GM20000 (cell line): ENCODE data around the gene VIT.

Source experiments
- DNase-seq: peaks from one replicate; pipeline ENCODE4 v3.0.0; 2012; ENCODE audit warnings: low spot score
- TF ChIP-seq, protein P1 (sequence below): IDR thresholded peaks from 2 replicates; pipeline ENCODE4 v1.5.1; 2012; ENCODE audit warnings: mild to moderate bottlenecking, control low read depth; ENCODE audit errors: extremely low read depth, missing control alignments

The VIT gene

GRCh38 chr2:36711741-36712314 is 15.3 kb downstream of the VIT start:
- TF ChIP-seq, protein P1, sequence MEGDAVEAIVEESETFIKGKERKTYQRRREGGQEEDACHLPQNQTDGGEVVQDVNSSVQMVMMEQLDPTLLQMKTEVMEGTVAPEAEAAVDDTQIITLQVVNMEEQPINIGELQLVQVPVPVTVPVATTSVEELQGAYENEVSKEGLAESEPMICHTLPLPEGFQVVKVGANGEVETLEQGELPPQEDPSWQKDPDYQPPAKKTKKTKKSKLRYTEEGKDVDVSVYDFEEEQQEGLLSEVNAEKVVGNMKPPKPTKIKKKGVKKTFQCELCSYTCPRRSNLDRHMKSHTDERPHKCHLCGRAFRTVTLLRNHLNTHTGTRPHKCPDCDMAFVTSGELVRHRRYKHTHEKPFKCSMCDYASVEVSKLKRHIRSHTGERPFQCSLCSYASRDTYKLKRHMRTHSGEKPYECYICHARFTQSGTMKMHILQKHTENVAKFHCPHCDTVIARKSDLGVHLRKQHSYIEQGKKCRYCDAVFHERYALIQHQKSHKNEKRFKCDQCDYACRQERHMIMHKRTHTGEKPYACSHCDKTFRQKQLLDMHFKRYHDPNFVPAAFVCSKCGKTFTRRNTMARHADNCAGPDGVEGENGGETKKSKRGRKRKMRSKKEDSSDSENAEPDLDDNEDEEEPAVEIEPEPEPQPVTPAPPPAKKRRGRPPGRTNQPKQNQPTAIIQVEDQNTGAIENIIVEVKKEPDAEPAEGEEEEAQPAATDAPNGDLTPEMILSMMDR: no peak
- DNase-seq: no peak

GRCh38 chr2:36713310-36713709 is 16.8 kb downstream of the VIT start:
- TF ChIP-seq, protein P1: no peak
- DNase-seq: no peak

GRCh38 chr2:36716111-36716510 is 19.6 kb downstream of the VIT start:
- DNase-seq: no peak
- TF ChIP-seq, protein P1: no peak

GRCh38 chr2:36717603-36718266 is 21.2 kb downstream of the VIT start:
- TF ChIP-seq, protein P1: no peak
- no peak for DNase-seq

DNA sequence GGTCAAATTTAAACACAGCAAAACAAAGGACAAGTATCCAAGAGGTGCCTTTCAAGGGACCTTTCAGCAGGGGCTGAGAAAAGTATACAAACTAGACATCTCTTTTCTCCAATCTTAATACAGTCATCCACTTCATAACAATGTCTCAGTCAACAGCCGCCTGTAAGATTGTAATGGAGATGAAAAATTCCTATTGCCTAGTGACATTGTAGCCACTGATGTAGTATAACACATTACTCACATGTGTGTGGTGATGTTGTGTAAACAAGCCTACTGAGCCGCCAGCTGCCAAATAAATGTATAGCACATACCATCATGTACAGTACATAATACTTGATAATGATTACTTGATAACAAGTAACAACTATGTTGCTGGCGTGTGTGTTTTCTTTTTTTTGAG is 31.0 kb downstream of the VIT start:
- TF ChIP-seq, protein P1: no peak
- no peak for DNase-seq

- DNase-seq: no peak
- TF ChIP-seq, protein P1: no peak
These were observed 32.6 kb downstream of the VIT start for GRCh38 chr2:36729067-36729466.

DNA sequence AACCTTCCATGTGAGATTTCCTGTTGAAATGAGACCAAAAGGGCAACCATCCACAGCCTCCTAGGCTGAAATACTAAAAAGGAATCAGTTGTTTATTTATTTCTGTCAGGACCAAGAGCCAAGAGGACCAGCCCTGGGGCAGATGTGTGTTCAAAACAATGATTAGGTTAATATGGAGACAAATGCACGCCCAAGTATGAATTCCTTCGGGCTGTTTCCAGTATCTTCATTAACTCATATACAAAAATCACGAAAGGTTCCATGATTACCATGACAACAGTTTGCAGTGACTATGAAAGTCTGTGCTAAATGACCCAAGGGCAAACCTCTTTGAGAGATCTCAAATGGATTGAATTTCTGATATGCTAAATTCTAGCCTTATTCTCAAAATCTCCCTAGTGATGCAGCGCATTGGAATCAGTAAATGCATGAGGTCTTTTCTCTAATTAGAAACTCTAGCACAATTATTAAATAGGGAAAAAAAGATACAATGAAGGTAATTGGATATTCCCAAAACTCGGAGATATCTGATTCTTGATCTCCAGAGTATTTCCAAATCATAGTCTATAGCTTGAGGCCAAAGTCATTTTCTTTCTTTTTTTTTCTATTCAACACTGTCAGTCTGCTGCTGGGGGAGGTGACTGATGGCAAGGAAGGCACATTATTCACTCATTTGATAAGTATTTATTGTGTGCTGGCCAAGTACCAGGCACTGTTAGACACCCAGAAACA is 35.6 kb downstream of the VIT start:
- DNase-seq: no peak
- TF ChIP-seq, protein P1: no peak
